Measurements from ENCODE around the gene MX2.

The MX2 gene

DNA sequence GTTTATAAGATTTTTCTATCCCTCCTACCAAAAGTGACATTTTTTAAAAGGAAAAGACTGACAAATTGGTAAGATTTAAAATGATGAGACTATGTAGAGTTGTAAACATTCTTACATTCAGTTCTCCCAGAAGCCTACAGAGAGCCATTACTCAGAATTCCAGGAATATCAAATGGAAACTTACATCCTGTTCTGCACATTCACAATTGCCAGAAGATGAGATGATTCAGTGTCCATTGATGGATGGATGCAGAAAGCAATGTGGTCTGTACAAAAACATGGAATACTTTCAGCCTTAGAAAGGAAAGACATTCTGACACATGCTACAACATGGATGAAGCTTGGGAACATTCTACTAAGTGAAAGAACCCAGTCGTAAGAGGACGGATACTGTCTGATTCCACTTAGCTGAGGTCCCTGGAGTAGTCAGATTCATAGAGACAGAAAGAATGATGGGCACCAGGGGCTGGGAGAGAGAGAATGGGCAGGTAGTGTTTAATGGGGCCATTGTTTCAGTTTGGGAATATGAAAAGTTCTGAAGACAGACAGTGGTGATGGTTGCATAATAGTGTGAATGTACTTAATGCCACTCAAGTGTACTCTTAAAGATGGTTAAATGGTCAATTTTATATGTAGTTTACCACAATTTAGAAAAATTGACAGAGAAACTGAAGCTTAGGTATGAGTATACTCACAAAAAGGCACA lies 80.8 kb downstream of the MX2 start:
- DNase-seq: no peak

DNA sequence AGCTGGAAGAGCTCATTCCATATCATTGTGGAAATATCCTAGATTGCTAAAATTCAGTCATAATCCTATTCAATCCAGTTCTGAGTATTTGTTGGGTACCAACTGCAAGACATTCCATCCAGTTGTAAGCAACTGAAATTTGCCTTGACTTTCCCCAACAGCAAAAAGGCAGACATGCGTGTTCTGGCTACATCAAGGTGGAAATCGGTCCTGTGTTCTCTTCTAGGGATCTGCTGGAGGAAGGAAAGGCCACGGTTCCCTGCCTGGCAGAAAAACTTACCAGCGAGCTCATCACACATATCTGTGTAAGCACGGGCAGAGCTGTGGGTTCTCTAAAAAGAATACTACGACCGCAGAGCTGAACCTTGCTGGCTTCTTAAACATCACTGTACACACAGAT lies 81.7 kb downstream of the MX2 start:
- DNase-seq: no peak

DNA sequence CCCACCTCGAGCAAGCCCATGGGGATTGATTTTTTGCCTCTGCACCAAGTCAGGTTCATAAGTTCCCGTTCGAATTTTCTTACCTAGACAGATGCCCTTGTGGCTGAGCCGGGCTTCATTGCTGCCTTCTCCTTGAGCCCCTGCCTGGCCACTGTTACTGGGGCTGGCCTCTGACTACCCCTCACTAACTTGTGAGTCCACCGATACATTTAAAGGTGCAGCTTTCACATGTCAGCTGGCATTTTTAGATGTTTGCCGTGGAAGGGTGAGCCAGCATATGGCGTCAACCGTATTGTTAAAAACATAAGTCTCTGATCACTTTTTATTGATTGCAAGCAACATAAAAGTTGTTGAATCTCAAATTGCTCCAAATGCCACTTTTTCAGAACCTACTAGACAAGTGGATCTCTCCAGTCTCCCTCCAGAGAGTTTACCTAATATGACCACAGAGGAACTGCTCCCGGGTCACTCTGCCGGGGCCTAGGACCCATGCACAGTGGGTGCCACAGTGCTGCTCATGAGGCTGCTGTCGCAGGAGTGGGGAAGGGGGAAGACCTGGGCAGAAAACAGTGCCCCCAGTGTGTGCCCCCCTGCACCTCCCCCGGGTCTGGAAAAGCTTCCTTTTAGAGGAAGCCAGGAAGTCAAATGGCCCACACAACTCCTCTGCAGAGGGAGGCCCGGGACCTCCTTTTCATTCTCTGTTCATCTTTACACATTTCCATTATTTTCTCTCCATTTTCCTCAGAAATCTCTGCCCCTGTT lies 83.1 kb downstream of the MX2 start:
- no peak for DNase-seq

DNA sequence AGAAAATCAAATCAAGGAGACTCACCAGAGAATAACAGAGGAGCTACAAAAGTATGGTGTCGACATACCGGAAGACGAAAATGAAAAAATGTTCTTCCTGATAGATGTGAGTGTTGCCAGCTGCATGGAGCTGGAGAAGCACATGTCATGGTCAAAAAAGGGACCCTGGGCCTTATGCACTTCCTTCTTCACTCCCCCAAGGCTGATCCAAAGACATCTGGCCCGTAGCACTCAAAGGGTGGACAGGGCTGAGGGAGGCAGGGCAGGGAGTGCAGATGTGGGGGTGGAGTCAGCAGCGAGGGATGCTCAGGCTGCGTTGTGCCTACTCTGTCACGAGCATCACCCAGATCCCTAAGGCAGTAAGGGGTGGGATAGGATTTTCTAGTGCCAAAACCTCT lies 83.6 kb downstream of the MX2 start:
- DNase-seq: no peak

DNA sequence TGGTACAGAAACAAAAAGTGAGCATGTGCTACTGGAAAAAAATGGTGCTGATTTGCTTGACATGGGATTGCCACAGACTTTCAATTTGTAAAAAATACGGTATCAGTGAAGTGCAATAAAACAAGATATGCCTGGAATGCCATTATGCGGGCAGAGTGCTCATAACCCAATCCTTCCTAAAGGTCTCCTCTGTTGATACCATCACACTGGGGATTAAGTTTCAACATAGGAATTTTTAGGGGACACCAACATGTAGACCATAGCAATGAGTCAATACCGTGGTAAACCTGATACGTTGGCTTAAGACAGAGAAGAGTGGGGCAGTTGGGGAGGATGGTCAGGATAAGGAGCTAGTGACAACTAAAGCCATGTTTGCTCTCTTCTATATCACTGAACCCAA lies 84.8 kb downstream of the MX2 start:
- DNase-seq: no peak

DNA sequence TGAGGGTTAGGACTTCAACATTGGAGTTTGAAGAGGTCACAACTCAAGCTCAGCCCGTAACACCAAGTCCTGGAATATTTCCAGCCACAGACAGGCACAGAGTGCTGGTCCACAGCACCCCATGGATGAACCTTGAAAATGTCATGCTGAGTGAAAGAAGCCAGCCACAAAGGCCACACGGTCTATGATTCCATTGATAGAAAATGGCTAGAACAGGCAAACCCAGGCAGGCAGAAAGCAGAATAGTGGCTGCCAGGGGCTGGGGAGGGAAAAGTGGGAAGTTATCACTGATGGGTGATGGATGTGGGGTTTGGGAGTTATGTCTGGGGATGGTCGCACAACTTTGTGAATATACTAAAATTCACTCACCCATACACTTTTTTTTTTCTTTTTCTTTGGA lies 85.5 kb downstream of the MX2 start:
- DNase-seq: no peak

DNA sequence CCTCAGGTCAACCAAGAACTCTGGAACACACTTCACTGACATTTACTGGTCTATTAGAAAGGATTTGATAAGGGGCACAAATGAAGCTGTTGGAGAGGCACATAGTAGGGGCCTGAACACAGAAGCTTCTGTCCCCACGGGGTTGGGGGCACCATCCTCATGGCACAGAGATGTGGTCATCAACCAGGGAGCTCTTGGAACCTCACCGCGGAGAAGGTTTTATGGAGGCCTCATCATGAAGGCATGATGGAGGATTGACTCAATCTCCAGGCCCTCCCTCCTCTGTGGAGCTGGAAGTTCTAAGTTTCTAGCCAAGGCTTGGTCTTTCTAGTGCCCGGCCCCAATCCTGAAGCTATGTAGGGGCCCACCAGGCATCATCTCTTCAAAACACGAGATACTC lies 87.8 kb downstream of the MX2 start:
- no peak for DNase-seq

DNA sequence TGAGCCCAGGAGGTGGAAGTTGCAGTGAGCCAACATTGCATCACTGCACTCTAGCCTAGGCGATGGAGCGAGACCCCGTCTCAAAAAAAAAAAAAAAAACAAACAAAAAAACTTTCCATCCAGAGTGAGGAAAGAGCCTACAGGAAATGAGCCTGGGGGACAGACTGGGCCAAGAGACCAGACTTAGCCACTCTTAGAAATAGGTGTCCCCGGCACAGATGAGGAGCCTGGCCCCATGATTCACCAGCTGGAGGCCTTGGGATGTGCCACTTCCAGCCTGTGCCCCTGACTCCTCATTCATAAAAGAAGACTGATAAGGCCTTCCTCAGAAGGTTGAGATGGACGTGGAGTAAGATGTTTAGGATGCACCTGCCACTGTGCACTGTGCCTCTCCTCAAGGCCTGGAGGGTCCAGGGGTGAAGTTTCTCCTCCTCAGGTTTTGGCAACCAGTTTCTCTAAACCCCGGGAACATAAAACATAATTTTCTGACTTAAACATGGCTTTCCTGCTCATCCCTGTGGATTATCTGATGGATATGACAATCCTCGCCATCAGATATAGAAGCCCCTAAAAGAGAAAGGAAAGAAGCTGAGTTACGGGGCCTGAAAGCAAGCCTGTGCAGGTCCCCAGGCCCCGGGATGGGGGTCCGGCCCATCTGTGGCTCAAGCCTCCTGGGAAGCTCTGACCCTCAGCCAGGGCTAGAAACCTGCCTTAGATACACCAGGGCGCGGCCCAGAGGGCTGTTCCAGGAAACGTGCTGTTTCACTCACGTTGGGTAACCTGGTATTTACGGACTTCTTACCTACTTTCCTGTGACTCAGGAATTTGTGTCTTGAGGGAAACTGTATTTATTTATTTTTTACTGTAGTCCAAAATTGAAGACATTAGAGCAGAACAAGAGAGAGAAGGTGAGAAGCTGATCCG lies 90.2 kb downstream of the MX2 start:
- DNase-seq: no peak

DNA sequence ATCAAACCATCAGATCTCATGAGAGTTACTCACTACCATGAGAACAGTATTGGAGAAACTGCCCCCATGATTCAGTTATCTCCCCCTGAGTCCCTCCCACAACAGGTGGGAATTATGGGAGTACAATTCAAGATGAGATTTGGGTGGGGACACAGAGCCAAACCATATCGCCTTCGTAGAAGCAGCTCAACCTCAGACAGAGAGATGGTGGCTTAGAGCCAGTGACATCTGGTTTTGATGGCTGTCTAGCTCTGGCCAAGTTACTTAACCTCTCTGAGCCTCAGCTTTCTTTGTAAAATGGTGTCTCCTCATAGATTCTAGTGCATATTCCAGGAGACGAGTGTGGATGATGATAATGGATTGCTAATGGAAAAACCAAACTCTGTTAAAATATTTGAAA lies 91.4 kb downstream of the MX2 start:
- DNase-seq: no peak

DNA sequence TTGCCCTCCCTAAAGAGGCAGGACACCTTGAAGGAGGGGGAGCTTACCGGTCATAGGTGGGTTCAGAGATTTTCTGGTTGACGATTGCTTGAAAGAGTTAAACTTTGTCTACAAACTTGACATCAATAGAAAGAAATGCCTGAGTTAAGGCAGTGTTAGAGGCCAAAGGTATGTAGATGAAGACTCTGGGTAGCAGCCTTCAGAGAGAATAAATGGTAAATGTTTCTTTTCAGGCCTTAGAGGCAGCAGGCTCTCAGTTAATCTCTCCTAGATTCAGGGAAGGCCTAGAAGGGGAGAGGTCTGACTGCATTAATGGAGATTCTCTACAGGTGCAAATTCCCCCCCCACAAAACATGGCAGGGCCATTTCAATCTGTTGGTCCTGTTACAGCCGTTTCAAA lies 91.9 kb downstream of the MX2 start:
- no peak for DNase-seq

DNA sequence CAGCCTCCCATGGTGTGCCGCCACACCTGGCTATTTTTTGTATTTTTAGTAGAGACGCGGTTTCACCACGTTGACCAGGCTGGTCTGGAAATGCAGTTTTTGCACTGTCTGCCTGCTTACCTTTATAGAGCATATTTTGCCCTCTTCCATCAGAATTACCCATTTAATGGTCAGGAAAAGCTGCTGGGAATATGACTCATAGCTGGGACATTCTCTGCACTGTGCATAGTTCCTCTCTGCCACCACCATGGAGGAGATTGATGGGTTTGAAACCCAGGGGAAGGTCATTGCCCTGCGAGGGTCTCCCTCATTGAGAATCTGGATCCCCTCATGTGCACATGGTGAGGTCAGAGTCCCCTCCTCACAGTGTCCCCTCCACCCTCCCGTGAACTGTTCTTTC lies 96.3 kb downstream of the MX2 start:
- no peak for DNase-seq

DNA sequence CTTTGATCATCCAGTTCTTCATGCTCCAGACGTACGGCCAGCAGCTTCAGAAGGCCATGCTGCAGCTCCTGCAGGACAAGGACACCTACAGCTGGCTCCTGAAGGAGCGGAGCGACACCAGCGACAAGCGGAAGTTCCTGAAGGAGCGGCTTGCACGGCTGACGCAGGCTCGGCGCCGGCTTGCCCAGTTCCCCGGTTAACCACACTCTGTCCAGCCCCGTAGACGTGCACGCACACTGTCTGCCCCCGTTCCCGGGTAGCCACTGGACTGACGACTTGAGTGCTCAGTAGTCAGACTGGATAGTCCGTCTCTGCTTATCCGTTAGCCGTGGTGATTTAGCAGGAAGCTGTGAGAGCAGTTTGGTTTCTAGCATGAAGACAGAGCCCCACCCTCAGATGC lies 96.7 kb downstream of the MX2 start:
- DNase-seq: no peak

Data from activated CD4-positive, alpha-beta T cell treated with anti-CD3 and anti-CD28 coated beads for 48 hours (primary cell).